Ovary (tissue), 3 donors: Measurements from ENCODE around the gene C2orf72.

ENCODE experiments used
- CTCF ChIP-seq, 3 donors: fragments of 450-650 bp in 2 of 3; fragments of 200-600 bp in 1 of 3; IDR thresholded peaks; one replicate each; pipeline versions ENCODE4 v1.5.1 to v1.8.0; 2016 to 2022; ENCODE audit warnings: antibody characterized with exemption in 3 of 3, mild to moderate bottlenecking in 1 of 3
- POLR2A ChIP-seq: fragments of 450-650 bp; IDR thresholded peaks from one replicate; pipeline ENCODE4 v1.6.1; 2017; ENCODE audit warnings: antibody characterized with exemption, mild to moderate bottlenecking, moderate library complexity
- donor health status: DM: no; HTN: no; CAD: no.

- TF ChIP-seq CTCF (IDR thresholded peaks at IDR 0.05) = no peak
- no peak for TF ChIP-seq POLR2A
Observed at GRCh38 chr2:230991598-230991997, 45.7 kb upstream of the C2orf72 start.
